Stimulated activated CD8-positive, alpha-beta memory T cell treated with anti-CD3 and anti-CD28 coated beads, Interleukin-2, amount 100 ng/mL, for 1 hour (primary cell): ENCODE data around the gene CTDSP1.
A peak's percentile ranks its signal among the peaks of the same experiment; 100 is the strongest.

ENCODE experiments used
- DNase-seq, 2 donors: peaks; one replicate each; pipeline ENCODE4 v3.0.0-alpha.2; 2020; ENCODE audit warnings: low read depth in 2 of 2

Gene CTDSP1

DNA sequence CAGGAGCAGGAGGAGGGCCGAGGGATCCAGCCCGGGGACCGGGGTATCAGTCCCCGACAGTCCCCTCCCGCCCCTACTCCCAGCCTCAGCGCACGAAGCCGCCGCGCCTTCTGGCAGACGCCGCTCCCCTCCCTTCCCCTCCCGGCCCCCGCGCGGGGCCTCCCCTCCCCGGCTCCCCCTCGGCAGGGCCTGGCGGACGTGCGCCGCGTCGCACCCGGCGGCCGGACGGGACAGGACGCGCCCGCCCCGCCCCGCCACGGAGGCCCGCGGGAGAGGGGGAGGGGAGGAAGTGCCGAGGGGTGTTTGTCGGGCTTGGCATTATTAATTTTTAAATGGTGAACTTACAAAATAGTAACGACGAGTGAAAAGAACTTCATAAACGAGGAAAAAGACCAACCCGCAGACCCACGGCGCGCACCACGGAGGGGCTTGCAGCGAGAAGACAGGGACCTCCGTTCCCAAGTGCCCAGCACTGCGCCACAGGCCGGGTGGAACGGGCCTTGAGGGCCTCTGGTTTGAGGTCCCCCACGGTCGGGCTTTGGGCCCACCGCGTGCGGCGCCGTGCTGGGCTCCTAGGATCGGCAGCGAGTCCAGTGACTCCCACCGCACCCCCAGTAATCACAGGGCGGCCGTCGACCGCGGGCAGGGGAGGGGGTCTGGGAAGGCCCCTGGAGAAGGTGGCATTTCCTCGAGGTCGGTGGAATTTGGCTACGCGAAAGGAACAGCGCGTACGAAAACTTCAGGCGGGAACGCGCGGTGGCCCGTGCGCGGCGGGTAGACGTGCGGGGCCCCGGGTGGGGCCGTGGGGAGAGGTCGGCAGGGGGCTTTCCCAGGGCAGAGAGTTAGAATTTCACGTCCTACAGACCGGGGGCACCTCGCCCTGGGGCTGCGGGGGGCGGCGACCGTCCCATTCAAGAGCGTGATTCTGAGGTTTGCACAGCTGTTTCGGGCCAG is 954 bp upstream of the CTDSP1 start:
- DNase-seq, result peak in 1 of 2 donors; percentile 45

DNA sequence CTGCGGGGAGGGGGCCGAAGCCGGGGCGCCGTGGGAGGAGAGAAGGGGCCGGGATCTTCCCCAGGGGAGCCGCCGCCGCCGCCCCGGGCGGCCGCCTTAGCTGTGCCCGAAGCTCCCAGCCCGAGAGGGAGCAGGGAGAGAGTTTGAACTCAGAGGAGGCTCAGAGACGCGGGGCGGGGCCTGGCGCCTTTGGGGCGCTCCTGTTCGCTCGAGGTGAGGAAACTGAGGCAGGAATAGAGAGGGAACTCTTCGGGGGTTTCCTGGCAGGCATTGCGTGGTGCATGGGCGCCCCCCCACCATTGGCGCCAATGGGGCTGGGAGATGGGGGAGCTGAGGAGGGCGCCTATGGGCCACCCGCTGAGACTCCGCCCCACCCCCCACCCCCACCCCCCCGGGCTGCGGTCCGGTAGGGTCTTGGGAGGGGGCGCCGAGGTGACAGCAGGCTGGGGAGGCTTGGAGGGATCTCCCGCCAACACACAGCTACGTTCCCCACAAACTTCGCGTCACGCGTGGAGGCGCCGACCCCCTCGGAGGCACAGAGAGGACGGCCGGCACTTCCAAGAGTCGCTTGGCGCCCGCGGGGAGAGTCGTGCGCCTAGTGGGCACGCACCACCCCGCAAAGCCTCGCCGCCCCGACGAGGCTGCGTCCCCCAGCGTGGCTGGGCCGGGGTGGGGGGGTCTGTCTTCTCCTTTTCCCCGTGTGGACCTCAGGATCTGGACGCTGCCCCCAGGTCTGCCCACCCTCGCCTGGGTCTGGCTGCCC is 680 bp downstream of the CTDSP1 start:
- no peak for DNase-seq

DNA sequence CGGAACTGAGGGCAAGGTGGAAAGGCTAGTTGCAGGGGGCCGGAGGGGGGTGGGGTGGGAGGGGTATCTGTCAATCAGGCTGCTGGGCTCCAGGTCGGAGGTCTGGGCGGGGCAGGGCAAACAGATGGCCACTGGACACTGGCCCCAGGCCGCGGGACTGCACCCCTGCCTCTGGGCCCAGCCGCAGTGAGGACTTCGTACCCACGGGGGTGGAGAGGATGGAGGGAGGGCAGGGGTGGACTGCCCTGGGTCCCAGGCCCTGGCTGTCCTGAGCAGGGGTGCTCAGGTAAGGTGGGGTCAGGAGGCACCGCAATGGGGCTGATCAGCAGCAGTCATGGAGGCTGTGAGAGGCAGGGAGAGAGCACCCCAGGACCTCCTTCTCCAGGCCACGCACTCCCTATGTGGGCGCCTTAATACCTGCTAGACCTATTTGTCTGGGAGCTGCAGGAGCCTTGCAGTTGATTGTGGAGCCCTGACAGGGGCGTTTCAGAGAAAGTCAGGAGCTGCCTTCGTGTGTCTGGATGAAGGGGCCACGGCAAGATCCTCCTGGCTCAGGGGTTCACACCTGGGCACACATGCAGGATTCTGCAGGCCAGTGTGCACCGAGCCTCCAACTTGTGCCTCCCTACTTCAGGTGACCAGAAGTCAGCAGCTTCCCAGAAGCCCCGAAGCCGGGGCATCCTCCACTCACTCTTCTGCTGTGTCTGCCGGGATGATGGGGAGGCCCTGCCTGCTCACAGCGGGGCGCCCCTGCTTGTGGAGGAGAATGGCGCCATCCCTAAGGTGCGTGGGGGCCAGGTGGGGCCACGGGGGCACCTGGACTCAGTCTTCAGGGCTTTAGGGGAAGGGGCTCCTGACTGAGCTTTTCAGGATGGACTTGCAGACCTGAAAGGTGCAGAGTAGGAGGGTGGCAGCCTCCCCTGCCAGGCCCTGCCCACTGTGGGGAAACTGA is 1.5 kb downstream of the CTDSP1 start:
- DNase-seq, result no peak

DNA sequence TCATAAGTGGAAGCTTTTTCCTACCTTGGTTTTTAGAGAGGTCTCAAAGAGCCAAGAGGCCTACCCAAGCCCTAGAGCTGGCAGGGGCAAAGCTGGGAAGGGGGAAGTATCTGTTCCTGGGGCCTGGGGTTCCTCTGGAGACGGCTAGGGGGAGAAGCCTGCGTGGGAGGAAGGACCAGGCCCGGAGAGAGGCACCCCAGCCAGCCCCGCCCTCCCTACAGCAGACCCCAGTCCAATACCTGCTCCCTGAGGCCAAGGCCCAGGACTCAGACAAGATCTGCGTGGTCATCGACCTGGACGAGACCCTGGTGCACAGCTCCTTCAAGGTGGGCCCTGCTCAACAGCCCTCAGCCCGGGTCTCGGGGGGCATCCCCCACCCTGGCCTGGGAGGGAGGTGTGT is 2.2 kb downstream of the CTDSP1 start:
- DNase-seq, result no peak

DNA sequence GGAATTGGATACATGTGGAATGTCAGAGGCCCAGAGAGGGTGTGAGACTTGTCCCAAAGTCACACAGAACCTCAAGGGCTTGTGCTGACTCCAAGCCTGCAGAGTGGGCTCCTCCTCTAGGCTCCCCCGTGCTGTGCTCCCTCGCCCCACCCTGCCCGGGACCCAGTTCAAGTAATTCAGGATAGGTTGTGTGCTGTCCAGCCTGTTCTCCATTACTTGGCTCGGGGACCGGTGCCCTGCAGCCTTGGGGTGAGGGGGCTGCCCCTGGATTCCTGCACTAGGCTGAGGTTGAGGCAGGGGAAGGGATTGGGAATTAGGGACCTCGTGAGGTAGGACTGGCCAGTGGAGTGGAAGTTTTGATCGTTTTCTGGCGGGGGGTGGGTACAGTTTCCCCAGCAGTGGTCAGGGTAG is 2.8 kb downstream of the CTDSP1 start:
- no peak for DNase-seq

DNA sequence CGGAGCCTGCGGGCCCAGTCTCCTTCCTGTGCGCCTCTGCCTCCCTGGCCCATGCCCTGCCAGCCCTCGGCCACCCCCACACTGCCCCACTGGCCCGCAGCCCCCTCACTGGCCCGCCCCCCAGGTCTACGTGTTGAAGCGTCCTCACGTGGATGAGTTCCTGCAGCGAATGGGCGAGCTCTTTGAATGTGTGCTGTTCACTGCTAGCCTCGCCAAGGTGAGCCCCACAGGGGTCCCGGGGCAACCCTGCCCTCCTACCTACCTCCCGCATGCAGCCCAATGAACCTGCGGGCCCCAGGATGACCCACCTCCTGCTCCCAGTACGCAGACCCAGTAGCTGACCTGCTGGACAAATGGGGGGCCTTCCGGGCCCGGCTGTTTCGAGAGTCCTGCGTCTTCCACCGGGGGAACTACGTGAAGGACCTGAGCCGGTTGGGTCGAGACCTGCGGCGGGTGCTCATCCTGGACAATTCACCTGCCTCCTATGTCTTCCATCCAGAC is 3.3 kb downstream of the CTDSP1 start:
- no peak for DNase-seq

DNA sequence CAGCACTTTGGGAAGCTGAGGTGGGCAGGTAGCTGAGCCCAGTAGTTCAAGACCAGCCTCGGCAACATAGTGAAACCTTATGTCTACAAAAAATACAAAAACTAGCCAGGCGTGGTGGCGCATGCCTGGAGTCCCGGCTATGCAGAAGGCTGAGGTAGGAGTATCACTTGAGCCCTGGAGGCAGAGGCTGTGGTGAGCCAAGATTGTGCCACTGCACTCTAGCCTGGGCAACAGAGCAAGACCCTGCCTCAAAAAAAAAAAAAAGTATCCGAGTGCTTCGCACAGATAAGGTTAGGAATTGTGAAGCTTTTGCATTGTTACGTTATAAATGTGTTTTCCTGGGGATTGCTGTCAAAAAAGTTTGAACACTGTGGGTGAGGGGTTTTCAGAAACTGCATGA is 4.1 kb downstream of the CTDSP1 start:
- DNase-seq, result no peak

DNA sequence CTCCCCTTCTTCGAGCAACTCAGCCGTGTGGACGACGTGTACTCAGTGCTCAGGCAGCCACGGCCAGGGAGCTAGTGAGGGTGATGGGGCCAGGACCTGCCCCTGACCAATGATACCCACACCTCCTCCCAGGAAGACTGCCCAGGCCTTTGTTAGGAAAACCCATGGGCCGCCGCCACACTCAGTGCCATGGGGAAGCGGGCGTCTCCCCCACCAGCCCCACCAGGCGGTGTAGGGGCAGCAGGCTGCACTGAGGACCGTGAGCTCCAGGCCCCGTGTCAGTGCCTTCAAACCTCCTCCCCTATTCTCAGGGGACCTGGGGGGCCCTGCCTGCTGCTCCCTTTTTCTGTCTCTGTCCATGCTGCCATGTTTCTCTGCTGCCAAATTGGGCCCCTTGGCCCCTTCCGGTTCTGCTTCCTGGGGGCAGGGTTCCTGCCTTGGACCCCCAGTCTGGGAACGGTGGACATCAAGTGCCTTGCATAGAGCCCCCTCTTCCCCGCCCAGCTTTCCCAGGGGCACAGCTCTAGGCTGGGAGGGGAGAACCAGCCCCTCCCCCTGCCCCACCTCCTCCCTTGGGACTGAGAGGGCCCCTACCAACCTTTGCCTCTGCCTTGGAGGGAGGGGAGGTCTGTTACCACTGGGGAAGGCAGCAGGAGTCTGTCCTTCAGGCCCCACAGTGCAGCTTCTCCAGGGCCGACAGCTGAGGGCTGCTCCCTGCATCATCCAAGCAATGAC is 4.8 kb downstream of the CTDSP1 start:
- DNase-seq, result no peak

DNA sequence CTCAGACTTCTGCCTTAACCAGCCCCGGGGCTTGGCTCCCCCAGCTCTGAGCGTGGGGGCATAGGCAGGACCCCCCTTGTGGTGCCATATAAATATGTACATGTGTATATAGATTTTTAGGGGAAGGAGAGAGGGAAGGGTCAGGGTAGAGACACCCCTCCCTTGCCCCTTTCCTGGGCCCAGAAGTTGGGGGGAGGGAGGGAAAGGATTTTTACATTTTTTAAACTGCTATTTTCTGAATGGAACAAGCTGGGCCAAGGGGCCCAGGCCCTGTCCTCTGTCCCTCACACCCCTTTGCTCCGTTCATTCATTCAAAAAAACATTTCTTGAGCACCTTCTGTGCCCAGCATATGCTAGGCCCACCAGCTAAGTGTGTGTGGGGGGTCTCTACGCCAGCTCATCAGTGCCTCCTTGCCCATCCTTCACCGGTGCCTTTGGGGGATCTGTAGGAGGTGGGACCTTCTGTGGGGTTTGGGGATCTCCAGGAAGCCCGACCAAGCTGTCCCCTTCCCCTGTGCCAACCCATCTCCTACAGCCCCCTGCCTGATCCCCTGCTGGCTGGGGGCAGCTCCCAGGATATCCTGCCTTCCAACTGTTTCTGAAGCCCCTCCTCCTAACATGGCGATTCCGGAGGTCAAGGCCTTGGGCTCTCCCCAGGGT is 5.5 kb downstream of the CTDSP1 start:
- no peak for DNase-seq

DNA sequence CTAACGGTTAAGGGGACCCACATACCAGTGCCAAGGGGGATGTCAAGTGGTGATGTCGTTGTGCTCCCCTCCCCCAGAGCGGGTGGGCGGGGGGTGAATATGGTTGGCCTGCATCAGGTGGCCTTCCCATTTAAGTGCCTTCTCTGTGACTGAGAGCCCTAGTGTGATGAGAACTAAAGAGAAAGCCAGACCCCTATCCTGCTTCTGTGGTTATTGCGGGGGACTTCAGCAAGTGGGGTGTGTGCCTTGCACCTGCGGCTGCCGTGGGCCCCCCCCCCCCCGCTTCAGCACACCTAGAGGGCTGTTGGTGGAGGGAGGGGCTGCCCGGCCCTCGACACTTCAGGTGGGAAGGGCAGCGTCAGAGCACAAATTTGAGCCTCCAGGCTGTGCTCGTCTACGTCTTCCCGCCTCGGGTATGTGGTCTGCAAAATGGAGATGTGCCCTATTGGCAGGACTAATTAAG is 6.1 kb downstream of the CTDSP1 start:
- DNase-seq, result no peak

DNA sequence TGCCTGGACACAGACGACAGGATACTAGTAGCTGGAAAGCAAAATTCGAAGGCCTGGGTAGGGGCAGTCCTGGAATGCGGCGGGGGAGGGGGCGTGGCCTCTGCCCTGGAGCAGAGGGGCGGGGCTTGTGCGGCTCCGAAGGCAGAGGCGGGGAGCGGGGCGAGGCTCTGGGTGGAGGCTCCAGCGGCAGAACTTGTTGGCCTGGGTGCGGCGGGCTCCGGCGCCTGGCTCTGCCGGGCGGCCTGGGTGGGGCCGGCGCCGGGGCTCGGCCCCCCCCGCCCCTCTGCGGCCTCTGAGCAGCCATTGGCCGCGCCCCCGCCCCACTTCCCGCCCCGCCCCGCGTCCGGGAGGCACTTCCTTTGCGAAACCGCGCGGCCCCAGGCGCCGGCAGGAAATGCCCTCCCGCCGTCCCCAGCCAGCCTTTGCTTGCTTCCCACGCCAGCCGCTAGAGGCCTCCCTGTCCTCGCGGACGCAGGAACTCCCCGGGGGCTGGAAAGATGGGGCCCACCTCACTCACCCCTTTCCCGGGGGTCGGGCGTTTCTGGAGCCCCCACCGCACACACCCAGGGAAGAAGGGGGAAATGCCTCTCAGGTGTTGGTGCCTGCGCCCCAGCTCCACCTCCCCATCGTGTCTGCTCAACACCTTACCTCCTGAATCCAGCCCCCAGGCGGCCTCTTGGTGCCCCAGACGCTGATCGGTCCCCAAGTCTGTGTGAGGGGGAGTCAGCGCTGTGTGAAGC is 6.7 kb downstream of the CTDSP1 start:
- peak; percentile 88 to 90 for DNase-seq

DNA sequence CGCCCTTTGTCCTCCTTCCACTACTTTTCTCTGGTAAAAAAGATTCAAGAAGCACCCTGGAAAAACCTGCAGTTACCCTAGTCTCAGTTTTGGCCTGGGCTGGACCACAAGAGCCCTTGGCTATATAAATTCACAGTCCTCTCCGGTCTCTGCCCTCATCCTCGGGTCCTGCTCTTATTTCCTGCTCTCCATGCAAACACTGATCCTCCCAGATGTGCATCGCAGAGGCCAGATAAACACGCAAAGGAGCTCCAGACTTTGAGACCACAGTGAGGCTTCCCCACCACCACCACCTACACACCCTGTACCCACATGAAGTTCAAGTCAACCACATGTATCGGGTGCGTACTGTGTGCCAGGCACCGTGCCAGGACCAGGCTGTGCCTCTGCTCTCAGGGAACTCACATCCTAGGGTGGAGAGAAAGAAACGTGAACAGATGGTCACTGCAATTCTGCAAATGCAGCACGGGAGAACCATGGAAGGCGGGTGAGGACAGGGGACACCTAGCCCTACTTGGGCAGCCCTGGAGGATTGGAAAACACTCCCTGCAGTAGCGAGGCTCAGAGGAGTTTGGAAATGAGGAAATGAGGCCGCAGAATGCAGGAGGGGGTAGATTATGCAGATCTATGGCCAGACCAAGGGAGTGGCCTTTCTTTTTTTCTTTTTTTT is 7.4 kb downstream of the CTDSP1 start:
- peak in 1 of 2 donors; percentile 43 for DNase-seq

DNA sequence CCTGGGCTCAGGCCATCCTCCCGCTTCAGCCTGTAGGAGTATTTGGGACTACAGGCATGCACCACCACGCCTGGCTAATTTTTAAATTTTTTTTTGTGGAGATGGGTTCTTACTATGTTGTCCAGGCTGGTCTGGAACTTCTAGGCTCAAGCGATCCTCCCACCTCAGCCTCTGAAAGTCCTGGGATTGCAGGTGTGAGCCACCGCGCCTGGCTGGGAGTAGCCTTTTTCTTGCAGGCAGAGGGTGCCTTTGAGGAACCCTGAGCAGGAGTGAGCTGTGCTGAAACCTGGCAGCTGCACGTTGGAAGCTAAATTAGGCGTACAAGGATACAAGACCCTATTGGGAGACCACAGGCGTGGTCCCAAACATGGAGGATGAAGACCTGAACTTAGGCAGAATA is 8.0 kb downstream of the CTDSP1 start:
- no peak for DNase-seq

DNA sequence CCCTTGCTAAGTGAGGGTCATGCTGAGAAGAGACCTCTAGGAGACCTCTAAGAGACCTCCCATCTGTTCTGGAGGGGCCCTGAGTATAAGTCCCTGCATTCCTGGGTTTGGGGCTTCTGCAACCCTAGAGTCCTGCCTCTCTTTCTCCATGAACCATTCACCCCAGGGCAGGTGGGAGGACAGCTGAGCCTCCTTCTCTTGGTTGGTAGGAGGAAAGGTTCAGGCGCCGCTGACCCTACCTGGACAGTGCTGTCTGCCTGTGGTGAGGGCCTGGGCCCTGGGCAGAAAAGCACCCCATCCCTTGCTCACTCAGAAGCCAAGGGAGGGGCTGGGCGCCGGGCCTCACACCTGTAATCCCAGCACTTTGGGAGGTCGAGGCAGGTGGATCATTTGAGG is 18.7 kb downstream of the CTDSP1 start:
- DNase-seq, result no peak

DNA sequence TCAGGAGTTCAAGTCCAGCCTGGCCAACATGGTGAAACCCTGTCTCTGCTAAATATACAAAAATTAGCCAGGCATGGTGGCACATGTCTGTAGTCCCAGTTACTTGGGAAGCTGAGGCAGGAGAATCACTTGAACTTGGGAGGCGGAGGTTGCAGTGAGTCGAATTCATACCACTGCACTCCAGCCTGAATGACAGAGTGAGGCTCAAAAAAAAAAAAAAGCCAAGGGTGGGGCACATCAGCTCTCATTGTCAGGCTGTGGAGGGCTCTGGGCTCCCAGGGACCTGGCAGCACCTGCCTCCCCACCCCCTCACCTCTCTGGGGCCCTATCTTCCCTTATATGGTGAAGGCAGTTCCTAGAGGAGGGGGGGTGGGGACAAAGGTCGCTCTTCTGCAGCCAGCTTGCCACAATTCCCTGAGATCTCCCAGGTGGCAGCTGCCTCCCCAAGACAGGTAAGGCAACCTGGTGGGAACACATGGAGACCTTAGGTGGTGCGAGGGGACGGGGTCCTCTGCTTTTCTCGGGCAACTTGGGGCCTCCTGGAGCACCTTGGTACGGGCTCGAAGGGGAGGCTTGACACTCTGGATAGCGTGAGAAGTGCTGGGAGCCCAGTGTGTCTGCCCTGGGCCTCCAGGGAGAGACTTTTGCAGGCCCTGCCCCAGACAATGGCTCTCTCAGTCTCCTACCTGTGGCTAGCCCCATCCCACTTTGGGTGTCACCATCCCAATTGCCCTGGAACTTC is 19.2 kb downstream of the CTDSP1 start, which contains the start of gene VIL1:
Gene VIL1 (plus strand): TSS at position 407 of the 742 bp plus-strand sequence. CDS start 4,656 bp downstream, outside the sequence.
- no peak for DNase-seq

DNA sequence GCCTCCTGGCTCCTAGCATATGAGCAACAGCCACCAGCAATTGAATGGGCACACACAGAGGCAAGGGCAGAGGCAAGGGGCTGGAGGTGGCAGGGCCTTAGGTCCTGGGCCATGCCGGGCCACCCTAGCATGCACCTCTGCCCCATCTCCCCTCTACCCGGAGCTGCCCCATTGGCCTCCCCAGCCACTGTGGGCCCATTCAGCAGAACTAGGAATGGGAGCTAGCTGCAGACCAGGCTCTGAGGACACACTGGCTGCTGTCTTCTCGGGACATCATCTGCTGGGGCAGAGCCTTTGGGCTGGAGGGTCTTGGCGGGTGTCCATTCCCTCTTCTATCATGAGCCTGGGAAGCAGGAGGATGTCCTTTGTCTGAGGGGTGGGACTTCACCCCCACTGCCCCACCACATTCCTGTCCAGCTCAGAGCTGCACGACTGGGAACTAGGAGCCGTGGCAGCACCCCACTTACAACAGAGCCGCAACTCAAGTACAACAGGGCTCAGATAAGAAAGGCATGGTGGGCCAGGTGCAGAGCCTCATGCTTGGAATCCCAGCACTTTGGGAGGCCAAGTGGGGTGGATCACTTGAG is 20.1 kb downstream of the CTDSP1 start:
- DNase-seq, result no peak

DNA sequence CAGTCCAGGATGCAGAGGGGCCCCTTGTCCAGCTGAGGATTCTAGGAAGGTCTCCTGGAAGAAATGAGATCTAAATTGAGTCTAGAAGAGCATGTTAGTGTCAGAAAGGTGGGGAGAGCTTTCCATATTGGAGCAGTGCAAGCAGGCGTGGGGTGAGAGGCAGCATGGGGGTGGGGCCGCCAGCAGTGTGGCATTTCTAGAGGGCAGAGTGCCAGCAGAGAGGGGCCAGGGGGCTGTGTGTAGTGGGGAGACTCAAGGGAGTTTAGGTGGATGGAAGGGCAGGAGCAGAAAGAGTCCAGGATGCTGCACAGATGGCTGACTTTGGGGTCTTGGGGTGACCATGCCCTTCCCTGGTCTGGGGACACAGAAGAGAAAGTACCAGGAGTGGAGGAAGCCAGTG is 21.4 kb downstream of the CTDSP1 start:
- DNase-seq, result no peak
